GM12878 (cell line): ENCODE data around the gene ALMS1. TPM values are rescaled to one million over a fixed set of nuclear protein-coding genes. Genes with fewer than 3 reads are reported as not detected.

Source experiments
- ATF2 ChIP-seq: IDR thresholded peaks from 2 replicates; pipeline ENCODE4 v1.6.1; 2012; ENCODE audit warnings: low read length, inconsistent platforms
- BACH1 ChIP-seq: fragments of 450-650 bp; IDR thresholded peaks from 2 replicates; pipeline ENCODE4 v1.6.1; 2017; ENCODE audit warnings: mild to moderate bottlenecking, borderline replicate concordance
- CBX3 ChIP-seq: fragments of 200-600 bp; sonication (generic); IDR thresholded peaks from 2 replicates; pipeline ENCODE4 v1.6.1; 2016; ENCODE audit warnings: low read depth, borderline replicate concordance
- CBX5 ChIP-seq: sonication (generic); IDR thresholded peaks from 2 replicates; pipeline ENCODE4 v1.6.1; 2016; ENCODE audit warnings: low read depth, moderate library complexity, mild to moderate bottlenecking, inconsistent platforms
- CHD1 ChIP-seq: IDR thresholded peaks from 2 replicates; pipeline ENCODE4 v1.6.1; 2012; ENCODE audit warnings: low read depth, low read length, improper control_type of control experiment
- CHD2 ChIP-seq: IDR thresholded peaks from 2 replicates; pipeline ENCODE4 v1.6.1; 2011; ENCODE audit warnings: low read depth, low read length, improper control_type of control experiment, borderline replicate concordance
- CREM ChIP-seq: IDR thresholded peaks from 2 replicates; pipeline ENCODE4 v1.6.1; 2014; ENCODE audit warnings: antibody characterized with exemption, low read depth
- FOS ChIP-seq: IDR thresholded peaks from 3 replicates; pipeline ENCODE4 v1.6.1; 2011; ENCODE audit warnings: borderline replicate concordance; ENCODE audit not compliant: insufficient read length; ENCODE audit errors: extremely low read depth
- HCFC1 ChIP-seq: fragments of 150-350 bp; IDR thresholded peaks from 2 replicates; pipeline ENCODE4 v1.6.1; 2014; ENCODE audit warnings: low read length
- HDAC2 ChIP-seq: fragments of 200-600 bp; sonication (generic); IDR thresholded peaks from 2 replicates; pipeline ENCODE4 v1.6.1; 2017
- MAX ChIP-seq: IDR thresholded peaks from 2 replicates; pipeline ENCODE4 v1.6.1; 2012; ENCODE audit warnings: low read depth, low read length, improper control_type of control experiment
- MLLT1 ChIP-seq: fragments of 450-650 bp; IDR thresholded peaks from 2 replicates; pipeline ENCODE4 v1.6.1; 2016; ENCODE audit warnings: mild to moderate bottlenecking
- MXI1 ChIP-seq: fragments of 150-350 bp; IDR thresholded peaks from 2 replicates; pipeline ENCODE4 v1.6.1; 2011; ENCODE audit warnings: low read depth, mild to moderate bottlenecking, inconsistent platforms, low read length, improper control_type of control experiment
- NFIC ChIP-seq: IDR thresholded peaks from 2 replicates; pipeline ENCODE4 v1.6.1; 2012; ENCODE audit warnings: low read depth, mild to moderate bottlenecking, inconsistent platforms, low read length, moderate library complexity
- NR2F1 ChIP-seq: fragments of 450-650 bp; conservative IDR thresholded peaks from 2 replicates; pipeline ENCODE4 v1.6.1; 2017; ENCODE audit warnings: mild to moderate bottlenecking
- PAX5 ChIP-seq: IDR thresholded peaks from 2 replicates; pipeline ENCODE4 v1.6.1; 2011; ENCODE audit warnings: low read depth, low read length, borderline replicate concordance
- RB1 ChIP-seq: fragments of 450-650 bp; formaldehyde crosslinking; IDR thresholded peaks from 2 replicates; pipeline ENCODE4 v1.6.1; 2017; ENCODE audit warnings: mild to moderate bottlenecking, borderline replicate concordance
- RBBP5 ChIP-seq: fragments of 200-600 bp; sonication (generic); conservative IDR thresholded peaks from 2 replicates; pipeline ENCODE4 v1.6.1; 2016
- SP1 ChIP-seq: IDR thresholded peaks from one replicate; pipeline ENCODE4 v1.6.1; 2011; ENCODE audit warnings: low read depth, low read length
- SUZ12 ChIP-seq: fragments of 200-600 bp; sonication (generic); IDR thresholded peaks from one replicate; pipeline ENCODE4 v1.6.1; 2018; ENCODE audit warnings: antibody characterized with exemption, mild to moderate bottlenecking; ENCODE audit not compliant: unreplicated experiment
- TARDBP ChIP-seq: IDR thresholded peaks from 2 replicates; pipeline ENCODE4 v1.6.1; 2016; ENCODE audit warnings: borderline replicate concordance
- TCF3 ChIP-seq: IDR thresholded peaks from 2 replicates; pipeline ENCODE4 v1.6.1; 2012; ENCODE audit warnings: low read depth, mild to moderate bottlenecking, low read length, borderline replicate concordance; ENCODE audit not compliant: insufficient read depth
- ZNF384 ChIP-seq: IDR thresholded peaks from 2 replicates; pipeline ENCODE4 v1.6.1; 2012; ENCODE audit warnings: low read depth, mild to moderate bottlenecking, low read length, improper control_type of control experiment, borderline replicate concordance
- polyA plus RNA-seq, 11 experiments: library from polyadenylated mRNA; depleted of rRNA in 4 of 11; unstranded in 6 of 11; stranded (reverse) in 5 of 11; fragments of >200 nt; fragmentation: Nextera tagmentation in 4 of 11; fragmentation: Illumina TruSeq in 1 of 11; extraction: Ambion mirVana in 4 of 11; extraction: Trizol in 1 of 11; gene quantifications; 1 replicate in 1 of 11; 2 replicates in 10 of 11; pipeline versions ENCODE4 v1.2.1 to v1.2.3, GENCODE V29; 2011 to 2016; ENCODE audit warnings: inconsistent platforms in 2 of 11, missing spikeins in 2 of 11, low read depth in 1 of 11
- total RNA-seq, 4 experiments: library from RNA; depleted of rRNA in 3 of 4; stranded (reverse); fragments of >200 nt in 3 of 4; fragmentation: Illumina TruSeq in 1 of 4; extraction: Trizol in 1 of 4; gene quantifications; 2 replicates each; pipeline versions ENCODE4 v1.2.1 to v1.2.3, GENCODE V29; 2013 to 2021
- TF ChIP-seq, protein P1 (sequence below): fragments of 450-650 bp; IDR thresholded peaks from 2 replicates; pipeline ENCODE4 v1.6.1; 2018; ENCODE audit warnings: borderline replicate concordance, mild to moderate bottlenecking; ENCODE audit not compliant: partially characterized antibody
- TF ChIP-seq, protein P2 (sequence below): IDR thresholded peaks from 2 replicates; pipeline ENCODE4 v1.6.1; 2011; ENCODE audit warnings: borderline replicate concordance, low read depth, mild to moderate bottlenecking, moderate library complexity, mixed read lengths, low read length; ENCODE audit not compliant: insufficient read depth; ENCODE audit errors: extremely low read length

Gene ALMS1
- total and polyA plus RNA-seq, 10 of the 15 experiments (the other 5 are each of a cell fraction or from before 2014, with no cell fraction given), result 1.1 to 25.8 (median 10.6) TPM

DNA sequence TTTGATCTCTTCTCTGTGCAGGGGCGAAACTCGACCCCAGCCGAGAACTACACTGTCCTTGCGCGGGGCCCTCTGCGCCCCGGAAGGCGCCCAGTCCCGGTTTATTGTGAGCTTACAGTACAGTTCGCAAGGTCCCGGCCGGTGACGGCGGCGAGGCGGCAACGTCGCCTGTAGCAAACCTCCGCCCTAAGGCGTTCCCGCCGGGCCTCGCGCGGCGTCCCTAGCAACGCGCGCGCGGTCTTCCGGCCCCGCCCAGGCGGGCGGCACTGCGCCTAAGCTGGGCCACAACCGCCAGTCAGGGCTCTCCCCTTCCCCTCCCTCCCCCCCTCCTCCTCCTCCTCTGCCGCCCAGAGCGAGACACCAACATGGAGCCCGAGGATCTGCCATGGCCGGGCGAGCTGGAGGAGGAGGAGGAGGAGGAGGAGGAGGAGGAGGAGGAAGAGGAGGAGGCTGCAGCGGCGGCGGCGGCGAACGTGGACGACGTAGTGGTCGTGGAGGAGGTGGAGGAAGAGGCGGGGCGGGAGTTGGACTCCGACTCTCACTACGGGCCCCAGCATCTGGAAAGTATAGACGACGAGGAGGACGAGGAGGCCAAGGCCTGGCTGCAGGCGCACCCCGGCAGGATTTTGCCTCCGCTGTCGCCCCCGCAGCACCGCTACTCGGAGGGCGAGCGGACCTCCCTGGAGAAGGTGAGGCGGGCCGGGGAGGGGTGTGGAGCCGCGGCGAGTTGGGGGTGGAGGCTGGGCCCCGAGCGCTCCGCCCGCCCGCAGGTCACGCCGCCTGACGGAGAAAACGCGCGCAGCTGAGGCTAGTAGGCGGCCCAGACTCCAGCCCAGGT lies at the start of gene ALMS1 (continued):
- TF ChIP-seq MLLT1, result no peak
- no peak for TF ChIP-seq HDAC2
- TF ChIP-seq, protein P1, sequence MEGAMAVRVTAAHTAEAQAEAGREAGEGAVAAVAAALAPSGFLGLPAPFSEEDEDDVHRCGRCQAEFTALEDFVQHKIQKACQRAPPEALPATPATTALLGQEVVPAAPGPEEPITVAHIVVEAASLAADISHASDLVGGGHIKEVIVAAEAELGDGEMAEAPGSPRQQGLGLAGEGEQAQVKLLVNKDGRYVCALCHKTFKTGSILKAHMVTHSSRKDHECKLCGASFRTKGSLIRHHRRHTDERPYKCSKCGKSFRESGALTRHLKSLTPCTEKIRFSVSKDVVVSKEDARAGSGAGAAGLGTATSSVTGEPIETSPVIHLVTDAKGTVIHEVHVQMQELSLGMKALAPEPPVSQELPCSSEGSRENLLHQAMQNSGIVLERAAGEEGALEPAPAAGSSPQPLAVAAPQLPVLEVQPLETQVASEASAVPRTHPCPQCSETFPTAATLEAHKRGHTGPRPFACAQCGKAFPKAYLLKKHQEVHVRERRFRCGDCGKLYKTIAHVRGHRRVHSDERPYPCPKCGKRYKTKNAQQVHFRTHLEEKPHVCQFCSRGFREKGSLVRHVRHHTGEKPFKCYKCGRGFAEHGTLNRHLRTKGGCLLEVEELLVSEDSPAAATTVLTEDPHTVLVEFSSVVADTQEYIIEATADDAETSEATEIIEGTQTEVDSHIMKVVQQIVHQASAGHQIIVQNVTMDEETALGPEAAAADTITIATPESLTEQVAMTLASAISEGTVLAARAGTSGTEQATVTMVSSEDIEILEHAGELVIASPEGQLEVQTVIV, result no peak
- peak; percentile 74; the same call in 1 of the 2 replicates for TF ChIP-seq RB1
- TF ChIP-seq TARDBP, result no peak
- peak; percentile 49 for TF ChIP-seq HCFC1
- TF ChIP-seq, protein P2, sequence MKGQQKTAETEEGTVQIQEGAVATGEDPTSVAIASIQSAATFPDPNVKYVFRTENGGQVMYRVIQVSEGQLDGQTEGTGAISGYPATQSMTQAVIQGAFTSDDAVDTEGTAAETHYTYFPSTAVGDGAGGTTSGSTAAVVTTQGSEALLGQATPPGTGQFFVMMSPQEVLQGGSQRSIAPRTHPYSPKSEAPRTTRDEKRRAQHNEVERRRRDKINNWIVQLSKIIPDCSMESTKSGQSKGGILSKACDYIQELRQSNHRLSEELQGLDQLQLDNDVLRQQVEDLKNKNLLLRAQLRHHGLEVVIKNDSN, result peak; percentile 47
- TF ChIP-seq CHD2, result 0 out of 2 replicates have a peak, but pooled peaks have one; percentile 46
- TF ChIP-seq MAX, result peak; percentile 60; the same call in 1 of the 2 replicates
- peak; percentile 74 for TF ChIP-seq PAX5
- TF ChIP-seq FOS, result no peak
- no peak for TF ChIP-seq NFIC
- TF ChIP-seq TCF3, result no peak
- TF ChIP-seq ATF2, result no peak
- TF ChIP-seq MXI1, result peak; percentile 92
- TF ChIP-seq CBX5, result peak; percentile 72; the same call in 1 of the 2 replicates
- no peak for TF ChIP-seq SUZ12
- TF ChIP-seq CHD1, result no peak
- TF ChIP-seq NR2F1, result peak; percentile 41
- no peak for TF ChIP-seq SP1
- TF ChIP-seq RBBP5, result no peak
- no peak for TF ChIP-seq ZNF384
- TF ChIP-seq CREM, result peak; percentile 8; the same call in 1 of the 2 replicates
- TF ChIP-seq BACH1, result peak; percentile 63
- no peak for TF ChIP-seq CBX3
